SW480 (cell line): Measurements from ENCODE around the gene MAP3K8.

ENCODE experiments used
- DNase-seq: peaks from one replicate; pipeline ENCODE4 v3.0.0-alpha.2; 2016; ENCODE audit warnings: low spot score

The MAP3K8 gene

GRCh38 chr10:30490289-30491000 lies 56.5 kb downstream of the MAP3K8 start:
- no peak for DNase-seq

- DNase-seq = no peak
These were observed 57.4 kb downstream of the MAP3K8 start for GRCh38 chr10:30491204-30491915.

DNA sequence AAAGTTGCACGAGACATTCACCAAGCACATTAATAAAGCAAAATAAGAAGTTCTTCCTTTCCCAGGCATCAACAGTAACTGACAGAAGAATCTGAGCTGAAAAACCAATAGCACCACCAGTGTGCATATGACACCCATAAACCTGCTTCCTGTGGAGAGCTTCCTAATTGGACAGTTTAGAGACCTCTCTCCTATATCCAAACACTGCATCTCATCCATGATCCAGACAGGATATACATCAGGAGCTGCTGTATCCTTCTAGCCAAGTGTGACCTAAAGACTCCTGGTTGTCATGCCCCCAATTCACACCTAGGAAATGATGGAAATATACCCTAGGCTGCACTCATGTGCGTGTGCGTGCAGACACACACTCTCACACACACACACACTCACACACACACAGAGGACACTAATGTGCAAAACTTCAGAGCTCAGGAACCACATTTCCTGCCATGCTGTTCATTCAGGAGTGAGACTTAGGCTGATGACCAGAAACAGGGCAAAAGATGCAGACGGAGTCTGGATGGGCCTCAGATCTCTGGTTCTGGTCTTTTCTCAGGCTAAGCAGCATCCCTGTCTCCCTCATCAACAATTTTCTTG lies 58.0 kb downstream of the MAP3K8 start:
- DNase-seq = no peak

DNA sequence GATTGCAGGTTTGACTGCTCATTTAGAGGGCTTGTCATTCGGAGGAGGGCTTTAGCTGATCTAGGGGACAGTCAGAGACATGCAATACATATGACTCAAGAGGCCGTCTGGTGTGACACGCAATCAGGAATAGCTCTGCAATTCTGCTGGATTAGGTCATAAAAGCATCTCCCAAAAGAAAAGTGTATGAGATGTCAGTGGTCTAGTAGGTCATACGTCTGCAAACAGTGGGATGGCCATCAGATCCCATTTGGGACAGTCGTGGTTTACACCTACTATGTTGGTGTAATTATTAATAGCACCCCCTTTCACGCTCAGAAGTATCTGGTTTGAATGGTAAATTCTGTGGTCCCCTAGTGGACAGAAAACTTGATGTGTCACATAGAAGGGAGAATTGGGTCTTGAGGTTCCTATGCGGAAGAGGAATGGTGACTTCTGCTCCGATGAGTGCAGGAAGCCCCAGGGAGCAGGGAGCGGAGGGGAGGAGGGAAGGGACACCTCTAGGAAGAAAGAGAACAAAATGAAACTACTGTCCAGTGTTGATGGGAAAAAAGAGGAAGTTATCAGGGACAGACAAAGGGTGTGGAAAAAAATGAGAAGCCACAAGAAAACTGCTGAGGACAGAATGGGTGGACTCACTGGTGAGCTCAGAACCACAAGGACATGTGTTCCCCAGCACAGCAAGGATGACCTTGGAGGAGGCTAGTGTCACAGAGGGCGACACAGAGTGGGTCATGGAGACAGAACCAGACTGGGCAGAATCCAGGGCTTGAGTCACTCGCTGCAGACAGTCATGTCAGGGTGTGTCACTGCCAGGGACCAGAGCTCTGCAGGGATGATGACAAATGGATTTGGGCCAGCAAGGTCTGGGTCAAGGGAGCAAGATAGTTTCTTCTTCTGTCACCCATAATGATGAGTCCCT lies 59.9 kb downstream of the MAP3K8 start:
- peak; percentile 90 for DNase-seq

GRCh38 chr10:30494558-30494957 lies 60.6 kb downstream of the MAP3K8 start:
- no peak for DNase-seq

DNA sequence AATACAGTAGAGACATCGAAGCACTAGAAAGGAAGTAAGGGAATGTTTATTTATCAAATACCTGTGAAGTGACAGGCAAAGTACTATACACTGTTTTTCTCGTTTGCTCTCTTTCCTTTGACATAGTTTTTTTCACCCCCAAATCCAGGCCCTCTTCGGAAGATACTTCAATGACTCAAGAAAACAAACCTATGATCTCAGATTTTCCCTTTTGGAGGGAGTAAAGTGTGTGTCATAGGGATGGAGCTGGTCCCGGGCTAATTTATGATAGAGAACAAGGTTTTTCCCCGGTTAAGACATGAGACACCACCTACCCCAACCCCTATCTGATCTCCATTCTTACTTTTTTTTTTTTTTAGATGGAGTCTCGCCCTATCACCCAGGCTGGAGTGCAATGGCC lies 61.7 kb downstream of the MAP3K8 start:
- no peak for DNase-seq

- no peak for DNase-seq
These were observed 65.8 kb downstream of the MAP3K8 start for GRCh38 chr10:30499816-30500215.

DNA sequence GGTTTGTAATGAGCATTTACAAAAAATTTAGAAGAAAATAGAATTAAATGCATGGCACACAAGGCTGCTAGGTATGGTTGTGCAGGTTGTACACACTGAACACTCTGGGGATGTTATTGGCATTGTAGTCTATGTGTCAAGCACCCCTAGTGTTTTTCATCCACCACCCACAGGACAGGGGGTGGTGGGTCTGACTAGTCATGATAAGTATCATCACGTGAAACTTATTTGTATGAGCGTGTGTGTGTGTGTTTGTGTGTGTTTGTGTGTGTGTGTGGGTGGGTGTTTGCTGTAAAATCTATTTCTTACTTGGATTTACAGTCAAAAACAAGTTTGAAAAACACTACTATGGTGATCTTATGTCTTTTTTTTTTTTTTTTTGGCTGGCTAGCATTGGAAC lies 66.5 kb downstream of the MAP3K8 start:
- DNase-seq = no peak

- DNase-seq = no peak
These were observed 67.0 kb downstream of the MAP3K8 start for GRCh38 chr10:30500963-30501504.

- no peak for DNase-seq
These were observed 68.5 kb downstream of the MAP3K8 start for GRCh38 chr10:30502266-30503060.

- DNase-seq = no peak
These were observed 69.8 kb downstream of the MAP3K8 start for GRCh38 chr10:30503700-30504266.

DNA sequence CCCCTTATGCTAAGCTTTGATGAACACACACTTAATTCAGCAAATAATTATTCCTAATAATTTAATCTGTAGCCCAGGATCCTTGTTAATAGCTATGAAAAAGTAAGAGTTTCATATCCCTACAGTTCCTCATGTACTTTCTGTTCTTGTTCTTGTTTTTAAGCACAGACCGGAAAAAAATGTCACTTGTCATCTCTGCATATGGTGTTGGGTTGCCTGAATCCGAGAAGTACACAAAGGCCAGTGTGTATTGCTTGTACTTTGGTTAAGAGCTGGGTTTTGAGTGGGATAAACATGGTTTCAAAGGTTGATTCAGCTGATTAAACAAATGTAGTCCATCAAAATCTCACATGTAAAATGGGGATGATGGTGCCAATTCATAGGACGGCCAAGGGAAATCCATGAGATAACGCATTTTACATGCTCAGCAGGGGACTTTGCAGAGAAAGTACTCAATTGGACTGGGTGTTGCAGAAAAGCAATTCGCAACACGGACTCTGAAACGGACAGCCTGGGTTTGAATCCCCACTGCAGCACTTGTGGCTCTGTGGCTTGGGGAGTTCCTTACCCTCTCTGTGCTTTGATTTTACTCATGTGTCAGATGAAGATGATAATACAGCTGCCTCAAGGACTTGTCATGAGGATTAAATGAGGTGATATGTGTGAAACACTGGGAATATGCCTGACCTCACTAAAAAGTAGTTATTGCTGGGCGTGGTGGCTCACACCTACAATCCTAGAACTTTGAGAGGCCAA lies 71.7 kb downstream of the MAP3K8 start:
- DNase-seq = no peak

DNA sequence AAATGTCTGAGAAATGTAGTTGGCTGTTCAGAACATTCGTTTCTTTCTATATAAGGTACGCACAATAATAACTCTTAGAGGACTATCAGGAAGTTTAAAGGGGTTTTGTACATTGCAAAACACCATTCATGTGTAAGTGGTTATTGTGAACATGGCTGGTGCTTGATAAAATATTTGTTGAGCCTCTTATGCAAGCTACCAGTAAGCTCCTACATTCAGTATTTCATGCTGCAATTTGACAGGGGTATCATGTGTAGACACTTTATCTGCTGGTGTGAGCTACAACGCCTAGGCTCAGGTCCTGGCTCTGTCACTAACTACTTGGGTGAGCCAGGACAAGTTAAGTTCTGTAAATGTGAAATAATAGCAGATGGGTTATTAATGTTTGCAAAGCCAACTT lies 75.5 kb downstream of the MAP3K8 start:
- DNase-seq = no peak

DNA sequence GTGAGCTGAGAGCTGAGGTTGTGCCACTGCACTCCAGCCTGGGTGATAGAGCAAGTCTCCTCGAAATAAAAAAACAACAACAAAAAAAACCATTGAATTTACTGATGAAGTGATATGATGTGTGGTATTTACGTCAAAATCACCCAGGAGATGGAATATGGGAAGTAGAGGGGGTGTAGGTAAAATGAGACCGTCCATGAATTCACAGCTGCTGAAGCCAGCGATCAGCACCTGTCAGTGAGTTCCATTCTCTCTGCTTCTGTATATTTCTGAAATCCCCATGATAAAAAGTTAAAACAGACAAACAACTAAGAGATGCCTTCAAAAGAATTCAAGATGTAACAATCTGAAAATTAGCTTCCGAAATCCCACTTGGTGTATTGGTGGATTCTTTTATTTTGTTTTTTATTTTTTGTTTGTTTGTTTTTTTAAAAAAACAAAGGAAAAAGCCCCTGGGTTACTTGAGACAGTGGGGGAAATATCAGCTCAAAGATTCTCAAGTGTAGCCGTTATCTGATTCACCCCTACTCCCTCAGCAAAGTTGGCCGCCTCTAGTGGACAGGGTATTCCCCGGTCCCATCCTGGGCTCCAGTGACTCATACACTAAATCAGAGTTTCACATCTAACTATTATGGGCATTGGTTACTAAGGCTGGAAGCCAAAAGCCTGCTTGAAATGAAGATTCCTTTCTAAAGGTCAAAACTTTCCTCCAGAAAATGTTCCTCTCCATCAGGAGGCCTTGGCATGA lies 76.4 kb downstream of the MAP3K8 start:
- no peak for DNase-seq

- DNase-seq = no peak
These were observed 77.1 kb downstream of the MAP3K8 start for GRCh38 chr10:30510932-30511700.
